ENCODE data around the gene DAPK1. TPM values are rescaled to one million over a fixed set of nuclear protein-coding genes. Genes with fewer than 3 reads are reported as not detected.

The DAPK1 gene
- polyA plus RNA-seq, 1 of the 3 experiments (the other 2 are of a cell fraction) = 0.61 TPM

- Histone ChIP-seq H3K27ac (ENCODE audit: low read depth in 2 of 2, low read length in 1 of 2) (no peak overlapping the region), H3F3A (replicated peaks; ENCODE audit: insufficient read depth) (no peaks in the 10 kb centered on the region), H3K9me2 (no peaks in the 10 kb centered on the region), H2AFZ (ENCODE audit: low read depth) (no peak overlapping the region), H3K79me2 (ENCODE audit: insufficient read depth) (no peaks in the 10 kb centered on the region), H3K9ac (no peak overlapping the region), H3K4me3 (ENCODE audit: low read depth in 2 of 2, low read length in 1 of 2) (no peak overlapping the region), H3K9me3 (no peaks in the 10 kb centered on the region), H4K20me1 (ENCODE audit: insufficient read depth) (no peaks in the 10 kb centered on the region), H3K27me3 (ENCODE audit: insufficient read depth) (no peaks in the 10 kb centered on the region), H3K4me1 (ENCODE audit: control insufficient read depth in 1 of 2, insufficient read depth in 2 of 2, low read depth in 1 of 2, low read length in 1 of 2) (peaks cover 8 to 17% of the 10 kb centered on the region in 2 experiments; a peak in 3 of 4 replicates), H3K4me2 (no peak overlapping the region), H3K36me3 (replicated peaks in 1 of 2; ENCODE audit: control insufficient read depth in 1 of 2, insufficient read depth in 2 of 2, low read length in 1 of 2) (no peaks in the 10 kb centered on the region)
- DNase-seq = no peak
- ChIA-PET CTCF (interaction anchor here (1.0 to 1.4 kb wide), 2 partner anchors 16 to 82 kb away, joined by 3 to 4 read pairs; no protein-coding TSS in a partner anchor), POLR2A (no interaction called here)
- WGBS (ENCODE audit: low lambda C conversion rate) = 62% methylated on average over 7 of the region's 7 CpGs
- TF ChIP-seq POLR2AphosphoS5 (IDR thresholded peaks at IDR 0.05; ENCODE audit: low read depth, low read length) (no peak), MEF2A (IDR thresholded peaks at IDR 0.05; ENCODE audit: borderline replicate concordance, low read depth) (no peak), ZBTB33 (IDR thresholded peaks at IDR 0.05; ENCODE audit: borderline replicate concordance, low read depth) (no peak), NFIC (IDR thresholded peaks at IDR 0.05; ENCODE audit: borderline replicate concordance) (no peak), TAF1 (IDR thresholded peaks at IDR 0.05; ENCODE audit: borderline replicate concordance, low read depth, low read length) (no peak), TEAD4 (IDR thresholded peaks at IDR 0.05; ENCODE audit: borderline replicate concordance, insufficient read depth) (no peak), GABPA (IDR thresholded peaks at IDR 0.05; ENCODE audit: low read depth) (no peak), SIN3A (IDR thresholded peaks at IDR 0.05; ENCODE audit: borderline replicate concordance, low read depth, low read length) (no peak), YY1 (IDR thresholded peaks at IDR 0.05; ENCODE audit: low read depth) (no peak), ELF1 (IDR thresholded peaks at IDR 0.05) (no peak), CTCF (IDR thresholded peaks at IDR 0.05) (no peak), FOSL2 (IDR thresholded peaks at IDR 0.05; ENCODE audit: borderline replicate concordance, low read depth) (no peak), USF1 (IDR thresholded peaks at IDR 0.05; ENCODE audit: borderline replicate concordance, low read depth) (no peak), FOXJ3 (CRISPR knock-in tag; IDR thresholded peaks at IDR 0.05) (no peak), TCF12 (IDR thresholded peaks at IDR 0.05) (no peak), SMC3 (IDR thresholded peaks at IDR 0.05; ENCODE audit: low read depth, low read length) (no peak)
Observed at GRCh38 chr9:87562062-87562461, 64.4 kb downstream of the DAPK1 start.

All from SK-N-SH (cell line).